ENCODE data around the gene MCIDAS. TPM values are rescaled to one million over a fixed set of nuclear protein-coding genes. Genes with fewer than 3 reads are reported as not detected.

Gene MCIDAS
- total and polyA plus RNA-seq, 3 donors from 2014 or later = 0.39 to 0.68 (median 0.42) TPM

- WGBS, 2 donors = 3 to 6% methylated on average over 36 to 44 of the region's 44 CpGs
- H3K27ac ChIP-seq = no peak overlapping the region
- H3K4me3 ChIP-seq = peak overlapping the region; percentile 15 to 27
- intact Hi-C loops (cut with DNase I; ENCODE audit: low total_unique reads) = no loop called here
- no peaks in the 10 kb centered on the region for H3K27me3 ChIP-seq
- peak; percentile 55 for DNase-seq
- H3K4me1 ChIP-seq = peaks cover 7% of the 10 kb centered on the region
- H3K9me3 ChIP-seq = no peaks in the 10 kb centered on the region
- no peak for TF ChIP-seq POLR2A (IDR thresholded peaks at IDR 0.05)
- TF ChIP-seq, protein P1, sequence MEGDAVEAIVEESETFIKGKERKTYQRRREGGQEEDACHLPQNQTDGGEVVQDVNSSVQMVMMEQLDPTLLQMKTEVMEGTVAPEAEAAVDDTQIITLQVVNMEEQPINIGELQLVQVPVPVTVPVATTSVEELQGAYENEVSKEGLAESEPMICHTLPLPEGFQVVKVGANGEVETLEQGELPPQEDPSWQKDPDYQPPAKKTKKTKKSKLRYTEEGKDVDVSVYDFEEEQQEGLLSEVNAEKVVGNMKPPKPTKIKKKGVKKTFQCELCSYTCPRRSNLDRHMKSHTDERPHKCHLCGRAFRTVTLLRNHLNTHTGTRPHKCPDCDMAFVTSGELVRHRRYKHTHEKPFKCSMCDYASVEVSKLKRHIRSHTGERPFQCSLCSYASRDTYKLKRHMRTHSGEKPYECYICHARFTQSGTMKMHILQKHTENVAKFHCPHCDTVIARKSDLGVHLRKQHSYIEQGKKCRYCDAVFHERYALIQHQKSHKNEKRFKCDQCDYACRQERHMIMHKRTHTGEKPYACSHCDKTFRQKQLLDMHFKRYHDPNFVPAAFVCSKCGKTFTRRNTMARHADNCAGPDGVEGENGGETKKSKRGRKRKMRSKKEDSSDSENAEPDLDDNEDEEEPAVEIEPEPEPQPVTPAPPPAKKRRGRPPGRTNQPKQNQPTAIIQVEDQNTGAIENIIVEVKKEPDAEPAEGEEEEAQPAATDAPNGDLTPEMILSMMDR (IDR thresholded peaks at IDR 0.05) = peak in 2 of 3 experiments; percentile 21 to 30
- H3K36me3 ChIP-seq (ENCODE audit: low read depth, missing control alignments) = no peaks in the 10 kb centered on the region
Observed at GRCh38 chr5:55176176-55176818, 50.8 kb downstream of the MCIDAS start.

DNA sequence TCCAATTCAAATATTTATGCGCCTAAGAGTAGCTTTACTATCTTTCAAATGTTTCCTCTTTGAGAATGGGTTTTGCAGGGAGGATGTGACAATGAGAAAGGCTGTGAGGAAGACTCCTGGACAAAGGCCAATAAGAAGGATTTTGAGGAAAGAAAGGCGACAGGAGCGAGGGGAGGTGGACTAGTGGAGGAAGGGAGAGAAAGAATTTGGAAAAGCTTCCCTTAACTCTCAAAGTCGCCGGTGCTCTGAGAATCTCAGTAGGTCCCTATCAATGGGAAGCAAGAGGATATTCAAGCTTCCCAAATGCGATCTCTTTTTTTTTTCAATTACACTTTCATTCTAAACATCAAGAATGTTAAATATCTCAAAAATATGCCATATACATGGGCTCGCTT is 51.3 kb downstream of the MCIDAS start:
- Histone ChIP-seq H3K9me3 (no peaks in the 10 kb centered on the region), H3K27ac (no peak overlapping the region), H3K4me3 (peak overlapping the region; percentile 15 to 27), H3K36me3 (ENCODE audit: low read depth, missing control alignments) (no peaks in the 10 kb centered on the region), H3K27me3 (no peaks in the 10 kb centered on the region), H3K4me1 (peaks cover 7% of the 10 kb centered on the region)
- WGBS, 2 donors = 16 to 21% methylated on average over 7 of the region's 7 CpGs
- DNase-seq = no peak
- TF ChIP-seq, protein P1 (IDR thresholded peaks at IDR 0.05) = no peak
- no peak for TF ChIP-seq POLR2A (IDR thresholded peaks at IDR 0.05)
- intact Hi-C loops (cut with DNase I; ENCODE audit: low total_unique reads) = no loop called here

DNA sequence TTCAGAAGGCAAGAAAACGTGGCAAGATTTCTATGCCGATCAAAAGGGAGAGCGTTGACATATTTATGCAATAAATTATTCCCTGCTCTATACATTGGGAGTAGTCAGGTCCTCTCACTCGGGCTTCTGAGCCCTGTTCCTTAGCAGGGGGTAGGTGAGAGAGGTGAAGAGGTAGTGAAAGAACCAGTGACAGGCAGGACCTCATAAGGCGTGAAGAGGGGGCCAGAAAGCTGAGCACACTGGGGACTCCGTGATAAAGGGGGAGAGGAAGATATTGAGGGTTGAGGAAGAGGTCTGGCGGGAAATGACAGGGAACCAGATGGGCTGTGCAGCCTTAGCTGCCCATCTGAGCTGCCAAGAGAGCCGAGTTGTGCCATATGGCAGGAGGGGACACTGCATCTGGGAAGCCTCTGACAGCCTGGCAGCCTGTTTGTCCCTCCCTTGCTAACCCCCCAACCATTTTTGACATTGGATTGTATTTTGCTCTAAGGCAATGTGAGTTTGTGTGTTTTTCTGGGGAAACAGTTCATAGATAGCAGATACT is 53.4 kb downstream of the MCIDAS start:
- TF ChIP-seq, protein P1 (IDR thresholded peaks at IDR 0.05) = no peak
- no peak for TF ChIP-seq POLR2A (IDR thresholded peaks at IDR 0.05)
- Histone ChIP-seq H3K27me3 (no peaks in the 10 kb centered on the region), H3K36me3 (ENCODE audit: low read depth, missing control alignments) (no peaks in the 10 kb centered on the region), H3K9me3 (no peaks in the 10 kb centered on the region), H3K4me3 (peak overlapping the region; percentile 29 to 59), H3K4me1 (peaks cover 7% of the 10 kb centered on the region), H3K27ac (no peak overlapping the region)
- no peak for DNase-seq
- intact Hi-C loops (cut with DNase I; ENCODE audit: low total_unique reads) = no loop called here
- 7 to 10% methylated on average over 8 of the region's 8 CpGs for WGBS, 2 donors

- H3K4me3 ChIP-seq = peak within 1 kb of the TSS; percentile 29 to 59
- H3K9me3 ChIP-seq = no peaks in the 10 kb centered on the region
- WGBS, 2 donors = 1% methylated on average over 28 to 63 of the region's 69 CpGs
- DNase-seq = peak; percentile 85
- peaks cover 7% of the 10 kb centered on the region for H3K4me1 ChIP-seq
- TF ChIP-seq, protein P1 (IDR thresholded peaks at IDR 0.05) = no peak
- no peak for TF ChIP-seq POLR2A (IDR thresholded peaks at IDR 0.05)
- no peak within 1 kb of the TSS for H3K27ac ChIP-seq
- H3K27me3 ChIP-seq = no peaks in the 10 kb centered on the region
- no peaks in the 10 kb centered on the region for H3K36me3 ChIP-seq (ENCODE audit: low read depth, missing control alignments)
- intact Hi-C loops (cut with DNase I; ENCODE audit: low total_unique reads) = no loop called here
Observed at GRCh38 chr5:55172937-55173686, 54.0 kb downstream of the MCIDAS start, which contains the start of gene CDC20B. Gene CDC20B (minus strand): TSS chr5:55173177. CDS start chr5:55173000, 177 bp downstream.

All from testis (tissue), 3 donors.